Measurements from ENCODE around the gene HNRNPH3.

HNRNPH3 gene

DNA sequence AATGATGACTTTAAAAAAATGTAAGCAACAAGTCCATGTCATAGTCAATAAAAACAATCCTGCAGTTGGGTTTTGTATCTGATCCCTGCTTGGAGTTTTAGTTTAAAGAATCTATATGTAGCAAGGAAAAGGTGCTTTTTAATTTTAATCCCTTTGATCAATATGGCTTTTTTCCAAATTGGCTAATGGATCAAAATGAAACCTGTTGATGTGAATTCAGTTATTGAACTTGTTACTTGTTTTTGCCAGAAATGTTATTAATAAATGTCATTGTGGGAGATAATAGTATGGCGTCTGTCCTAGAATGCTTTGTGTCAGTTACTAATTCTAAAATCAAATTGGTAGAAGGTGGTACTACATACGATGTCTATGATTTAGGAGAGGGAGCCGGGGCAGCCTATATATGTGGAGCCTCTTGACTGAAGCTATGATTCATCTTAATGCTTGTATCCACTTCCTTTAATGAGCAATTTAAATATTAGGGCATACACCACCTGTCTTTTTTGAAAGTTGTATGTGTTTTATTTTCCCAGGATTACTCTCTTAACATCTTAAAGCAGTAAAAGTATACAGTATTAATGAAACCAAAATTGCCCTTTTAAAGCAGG is 11.1 kb downstream of the HNRNPH3 start:
- TF ChIP-seq CSRNP3 (CRISPR knock-in tag; IDR thresholded peaks at IDR 0.05) (no peak), ZFP3 (CRISPR knock-in tag; IDR thresholded peaks at IDR 0.05) (no peak), ZC3H10 (CRISPR knock-in tag; IDR thresholded peaks at IDR 0.05) (no peak)
- TF ChIP-seq, protein P1, sequence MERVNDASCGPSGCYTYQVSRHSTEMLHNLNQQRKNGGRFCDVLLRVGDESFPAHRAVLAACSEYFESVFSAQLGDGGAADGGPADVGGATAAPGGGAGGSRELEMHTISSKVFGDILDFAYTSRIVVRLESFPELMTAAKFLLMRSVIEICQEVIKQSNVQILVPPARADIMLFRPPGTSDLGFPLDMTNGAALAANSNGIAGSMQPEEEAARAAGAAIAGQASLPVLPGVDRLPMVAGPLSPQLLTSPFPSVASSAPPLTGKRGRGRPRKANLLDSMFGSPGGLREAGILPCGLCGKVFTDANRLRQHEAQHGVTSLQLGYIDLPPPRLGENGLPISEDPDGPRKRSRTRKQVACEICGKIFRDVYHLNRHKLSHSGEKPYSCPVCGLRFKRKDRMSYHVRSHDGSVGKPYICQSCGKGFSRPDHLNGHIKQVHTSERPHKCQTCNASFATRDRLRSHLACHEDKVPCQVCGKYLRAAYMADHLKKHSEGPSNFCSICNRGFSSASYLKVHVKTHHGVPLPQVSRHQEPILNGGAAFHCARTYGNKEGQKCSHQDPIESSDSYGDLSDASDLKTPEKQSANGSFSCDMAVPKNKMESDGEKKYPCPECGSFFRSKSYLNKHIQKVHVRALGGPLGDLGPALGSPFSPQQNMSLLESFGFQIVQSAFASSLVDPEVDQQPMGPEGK (CRISPR knock-in tag; IDR thresholded peaks at IDR 0.05; ENCODE audit: borderline replicate concordance), result no peak
- ATAC-seq, result no peak

GRCh38 chr10:68345621-68346020 is 13.8 kb downstream of the HNRNPH3 start:
- no peak for ATAC-seq
- no peak for TF ChIP-seq ZFP30 (CRISPR knock-in tag; IDR thresholded peaks at IDR 0.05)
- no peak for TF ChIP-seq CREB5 (CRISPR knock-in tag; IDR thresholded peaks at IDR 0.05; ENCODE audit: low read depth)
- no peak for TF ChIP-seq ZC3H10 (CRISPR knock-in tag; IDR thresholded peaks at IDR 0.05)
- TF ChIP-seq PPARA (CRISPR knock-in tag; IDR thresholded peaks at IDR 0.05; ENCODE audit: borderline replicate concordance), result no peak
- no peak for TF ChIP-seq BACH2 (CRISPR knock-in tag; IDR thresholded peaks at IDR 0.05; ENCODE audit: borderline replicate concordance)
- no peak for TF ChIP-seq ZNF8 (CRISPR knock-in tag; IDR thresholded peaks at IDR 0.05)

DNA sequence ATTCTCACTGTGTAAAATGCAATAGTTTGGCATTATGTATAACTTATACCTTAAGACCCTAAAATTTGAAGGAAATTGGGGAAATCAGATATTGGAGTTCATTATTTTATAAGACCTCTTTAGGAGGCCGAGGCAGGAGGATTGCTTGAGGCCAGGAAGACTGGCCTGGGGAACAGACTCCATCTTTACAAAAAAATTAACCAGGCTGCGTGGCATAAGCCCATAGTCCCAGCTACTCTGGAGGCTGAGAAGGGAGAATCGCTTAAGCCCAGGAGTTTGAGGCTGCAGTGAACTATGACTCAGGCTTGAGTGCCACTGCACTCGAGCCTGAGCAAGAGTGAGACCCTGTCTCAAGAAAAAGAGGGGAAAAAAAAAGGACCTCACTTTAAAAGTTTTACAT is 14.9 kb downstream of the HNRNPH3 start:
- TF ChIP-seq RARB (CRISPR knock-in tag; IDR thresholded peaks at IDR 0.05) (no peak), GLIS3 (CRISPR knock-in tag; IDR thresholded peaks at IDR 0.05) (no peak), CSDC2 (CRISPR knock-in tag; IDR thresholded peaks at IDR 0.05) (no peak), TCF4 (CRISPR knock-in tag; IDR thresholded peaks at IDR 0.05; ENCODE audit: borderline replicate concordance) (no peak), CSRNP3 (CRISPR knock-in tag; IDR thresholded peaks at IDR 0.05) (no peak), ZFP3 (CRISPR knock-in tag; IDR thresholded peaks at IDR 0.05) (no peak), BACH2 (CRISPR knock-in tag; IDR thresholded peaks at IDR 0.05; ENCODE audit: borderline replicate concordance) (no peak), CREB5 (CRISPR knock-in tag; IDR thresholded peaks at IDR 0.05; ENCODE audit: low read depth) (no peak), ESRRG (CRISPR knock-in tag; IDR thresholded peaks at IDR 0.05) (no peak), ARNTL (CRISPR knock-in tag; IDR thresholded peaks at IDR 0.05; ENCODE audit: borderline replicate concordance, low read depth) (no peak), ZNF70 (CRISPR knock-in tag; IDR thresholded peaks at IDR 0.05) (no peak), ZNF8 (CRISPR knock-in tag; IDR thresholded peaks at IDR 0.05) (no peak), ZC3H10 (CRISPR knock-in tag; IDR thresholded peaks at IDR 0.05) (no peak), POU6F1 (CRISPR knock-in tag; IDR thresholded peaks at IDR 0.05; ENCODE audit: borderline replicate concordance, low read depth) (no peak), SNAI2 (CRISPR knock-in tag; IDR thresholded peaks at IDR 0.05) (no peak), ZFP30 (CRISPR knock-in tag; IDR thresholded peaks at IDR 0.05) (no peak), TSHZ2 (CRISPR knock-in tag; IDR thresholded peaks at IDR 0.05) (no peak), TOX (CRISPR knock-in tag; IDR thresholded peaks at IDR 0.05; ENCODE audit: borderline replicate concordance) (no peak), ISL1 (CRISPR knock-in tag; IDR thresholded peaks at IDR 0.05) (no peak)
- TF ChIP-seq, protein P1 (CRISPR knock-in tag; IDR thresholded peaks at IDR 0.05; ENCODE audit: borderline replicate concordance), result no peak
- ATAC-seq, result no peak
